Left renal pelvis (tissue), 4 donors: ENCODE measurements around the gene SPACA5B. TPM values are rescaled to one million over a fixed set of nuclear protein-coding genes. Genes with fewer than 3 reads are reported as not detected.
"Not testable (repeated sequence)": the region's sequence is repeated elsewhere in the genome, so short reads cannot be mapped to it uniquely, and the experiment has no call there.

ENCODE experiments used
- DNase-seq, 4 donors: peaks; one replicate each; pipeline ENCODE4 v3.0.0-alpha.2; 2013; ENCODE audit warnings: low read depth in 4 of 4, low spot score in 3 of 4
- polyA plus RNA-seq, 4 donors: library from polyadenylated mRNA; unstranded; fragments of 120-200 nt; gene quantifications; one replicate each; pipeline ENCODE4 v1.2.1, GENCODE V29; 2013; ENCODE audit not compliant: insufficient read length in 4 of 4

Gene SPACA5B
- not detected for polyA plus RNA-seq

DNA sequence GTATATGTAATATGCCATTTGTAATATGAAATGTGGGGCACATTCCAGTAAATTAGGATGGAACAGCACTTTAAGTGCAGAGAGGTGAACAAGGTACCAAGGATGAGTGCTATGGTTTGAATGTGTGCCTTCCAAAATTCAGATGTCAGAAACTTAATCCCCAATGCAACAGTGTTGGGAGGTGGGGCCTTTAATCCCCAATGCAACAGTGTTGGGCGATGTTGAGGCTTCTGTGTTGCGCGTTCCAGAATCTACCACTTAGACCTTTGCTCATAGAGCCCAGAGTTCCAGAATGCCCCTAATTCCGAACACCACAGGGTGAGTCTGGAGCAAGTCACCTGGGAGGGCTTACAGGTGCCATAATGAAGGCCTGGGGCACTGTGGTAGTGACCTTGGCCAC is at the start of gene SPACA5B:
SPACA5B (plus strand) TSS at position 301 of the 400 bp plus-strand sequence; CDS start at position 363, 62 bp downstream.
- DNase-seq = not testable (repeated sequence)

DNA sequence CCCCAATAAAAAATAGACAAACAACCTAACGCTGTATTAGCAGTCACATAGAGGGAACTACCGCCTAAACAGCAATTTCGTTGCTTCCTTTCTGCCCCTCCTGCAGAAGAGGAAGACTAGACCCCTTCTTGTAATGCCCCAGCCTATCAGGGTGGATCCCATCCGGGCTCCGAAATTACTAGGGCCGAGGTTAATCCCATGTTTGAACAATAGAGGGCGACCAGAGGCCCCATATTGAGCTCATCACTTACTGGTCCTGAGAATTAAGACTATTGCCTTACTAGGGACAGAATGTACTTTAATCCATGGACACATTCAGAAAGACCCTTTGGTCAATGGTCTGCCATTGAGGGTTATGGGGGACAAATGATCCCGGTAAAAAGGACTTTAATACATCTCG is 47.2 kb upstream of the SPACA5B start:
- DNase-seq = no peak

DNA sequence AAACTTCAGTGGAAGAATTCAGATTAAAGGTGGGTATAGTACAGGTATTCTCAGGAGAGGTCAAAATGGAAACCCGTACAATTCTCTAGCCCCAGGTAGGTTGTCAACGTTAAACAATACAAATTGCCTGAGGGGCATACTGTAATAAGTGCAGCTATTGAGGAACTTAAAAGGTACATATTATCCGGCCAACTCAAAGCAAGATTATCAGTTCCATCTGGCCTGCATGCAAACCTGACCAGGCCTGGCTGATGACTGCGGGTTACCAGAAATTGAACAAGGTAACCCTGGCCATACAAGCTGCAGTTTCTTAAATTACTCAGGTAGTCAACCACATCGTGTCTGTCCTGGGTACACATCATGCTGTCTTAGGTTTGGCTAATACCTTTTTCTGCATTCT is 46.7 kb upstream of the SPACA5B start:
- DNase-seq = no peak

DNA sequence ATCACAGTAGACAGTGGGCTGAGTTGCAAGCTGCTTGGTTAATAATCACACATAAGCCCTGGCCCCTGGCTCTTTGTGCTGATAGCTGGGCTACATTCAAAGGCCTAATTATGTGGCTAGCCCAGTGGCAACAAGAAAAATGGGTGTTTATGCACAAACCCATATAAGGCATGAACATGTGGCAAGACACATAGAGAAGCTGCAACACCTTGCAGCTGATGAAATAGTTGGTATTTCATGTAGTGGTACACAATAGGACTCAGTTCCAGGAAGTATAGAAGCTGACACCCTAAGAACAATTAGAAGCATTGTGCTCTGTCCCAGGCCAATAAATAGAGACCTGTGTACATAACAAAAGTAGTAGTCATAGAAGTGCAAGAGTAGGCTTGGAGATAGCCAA is 44.3 kb upstream of the SPACA5B start:
- no peak for DNase-seq

DNA sequence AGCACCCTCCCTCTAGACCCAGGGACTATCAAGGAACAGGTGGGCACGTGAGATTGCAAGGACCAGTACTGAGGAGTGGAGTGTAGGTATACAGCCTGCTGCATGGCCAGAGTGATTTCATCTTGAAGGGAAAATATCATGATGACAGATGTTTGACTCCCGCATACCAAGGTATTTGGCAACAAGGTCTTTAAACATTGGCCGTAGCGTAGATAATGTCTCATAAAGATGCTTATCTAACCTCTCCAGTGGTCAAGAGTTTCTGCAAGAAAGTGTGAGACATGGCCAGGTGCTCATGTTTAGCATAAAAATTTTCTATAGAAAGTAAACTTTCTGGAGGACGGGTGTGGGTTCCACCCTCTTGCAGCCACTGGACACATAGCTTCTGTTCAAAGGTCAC is 40.3 kb upstream of the SPACA5B start:
- DNase-seq = no peak

DNA sequence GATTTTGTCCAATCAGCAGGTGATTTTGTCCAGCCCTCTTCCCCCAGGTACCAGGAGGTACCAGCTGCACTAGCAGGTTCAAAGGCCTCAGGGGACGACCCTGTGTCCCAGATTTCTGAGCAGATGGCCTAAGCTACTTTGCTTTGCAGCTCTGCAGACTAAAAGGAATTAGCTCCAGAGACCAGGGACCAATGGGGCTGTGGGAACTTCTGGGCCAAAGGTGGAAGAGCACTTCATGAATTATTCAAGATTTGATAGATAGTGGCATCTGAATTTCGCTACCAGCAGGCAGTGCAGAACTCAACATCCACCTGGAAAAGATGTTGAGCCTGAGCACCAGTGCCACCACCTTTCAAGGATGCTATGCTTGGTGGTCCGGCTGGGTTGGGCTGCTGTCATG is 37.9 kb upstream of the SPACA5B start:
- not testable (repeated sequence) for DNase-seq

DNA sequence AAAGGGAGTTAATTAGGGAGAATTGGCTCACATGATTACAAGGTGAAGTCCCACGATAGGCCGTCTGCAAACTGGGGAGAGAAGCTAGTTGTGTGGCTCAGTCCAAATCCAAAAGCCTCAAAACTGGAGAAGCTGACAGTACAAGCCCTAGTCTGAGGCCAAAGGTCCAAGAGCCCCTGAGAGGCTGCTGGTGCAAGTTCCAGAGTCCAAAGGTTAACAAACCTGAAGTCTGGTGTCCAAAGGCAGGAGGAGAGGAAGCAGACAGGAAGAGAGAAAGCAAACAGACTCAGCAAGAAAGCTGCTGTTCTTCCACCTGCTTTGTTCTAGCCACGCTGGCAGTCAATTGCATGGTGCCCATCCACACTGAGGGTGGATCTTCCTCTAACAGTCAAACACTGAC is 29.0 kb upstream of the SPACA5B start:
- DNase-seq = no peak

DNA sequence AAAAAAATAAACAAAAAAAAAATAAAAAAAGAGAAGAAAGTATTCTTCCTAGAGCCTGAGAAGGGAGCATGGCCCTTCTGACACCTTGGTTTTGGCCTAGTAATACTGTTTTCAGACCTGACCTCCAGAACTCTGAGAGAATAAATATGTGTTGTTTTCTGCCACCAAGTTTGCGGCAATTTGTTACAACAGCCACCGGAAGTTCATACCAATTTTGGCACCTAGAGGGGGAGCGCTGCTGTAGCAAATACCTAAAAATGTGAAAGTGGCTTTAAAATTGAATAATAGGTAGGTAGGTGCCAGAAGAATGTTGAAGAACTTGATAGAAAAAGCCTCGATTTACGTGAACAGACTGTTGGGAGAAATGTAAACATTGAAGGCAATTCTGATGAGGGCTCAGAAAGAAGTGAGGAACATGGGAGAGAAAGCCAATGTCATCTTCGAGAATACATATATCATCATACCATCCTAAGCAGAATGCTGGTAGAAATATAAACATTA is 27.5 kb upstream of the SPACA5B start:
- no peak for DNase-seq

DNA sequence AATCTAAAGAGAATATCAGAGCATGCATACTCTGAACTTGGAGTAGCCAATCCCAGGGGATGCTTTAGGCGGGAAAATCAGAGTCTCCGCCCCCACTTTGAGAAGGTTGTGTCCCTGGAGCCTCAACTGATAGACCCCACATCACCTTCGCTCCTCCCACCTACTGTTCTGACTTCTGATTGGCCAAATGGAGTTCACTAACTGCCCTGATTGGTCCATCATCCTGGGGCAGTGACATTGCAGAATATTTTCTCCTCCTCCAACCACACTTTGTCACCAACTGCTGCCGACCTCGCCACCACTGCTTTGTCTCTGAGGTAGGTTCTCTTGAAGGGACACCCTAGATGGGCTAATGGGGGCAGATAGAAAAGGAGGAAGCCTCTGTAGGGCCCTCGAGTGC is 22.7 kb upstream of the SPACA5B start:
- DNase-seq = no peak

DNA sequence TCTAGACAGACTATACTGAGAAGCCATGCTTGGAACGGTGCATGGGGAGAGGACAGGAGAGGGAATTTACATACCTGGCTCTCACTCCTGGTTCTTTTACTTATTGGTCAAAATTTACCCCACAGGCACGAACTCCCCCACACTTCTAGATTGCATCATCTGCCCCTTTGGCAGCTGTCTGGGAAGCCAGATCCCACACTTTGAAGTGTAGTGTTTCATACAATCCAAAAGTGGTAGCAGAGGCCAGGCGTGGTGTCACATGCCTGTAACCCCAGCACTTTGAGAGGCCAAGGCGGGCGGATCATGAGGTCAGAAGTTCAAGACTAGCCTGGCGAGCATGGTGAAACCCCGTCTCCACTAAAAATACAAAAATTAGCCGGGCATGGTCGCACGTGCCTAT is 5.1 kb upstream of the SPACA5B start:
- DNase-seq = not testable (repeated sequence)

DNA sequence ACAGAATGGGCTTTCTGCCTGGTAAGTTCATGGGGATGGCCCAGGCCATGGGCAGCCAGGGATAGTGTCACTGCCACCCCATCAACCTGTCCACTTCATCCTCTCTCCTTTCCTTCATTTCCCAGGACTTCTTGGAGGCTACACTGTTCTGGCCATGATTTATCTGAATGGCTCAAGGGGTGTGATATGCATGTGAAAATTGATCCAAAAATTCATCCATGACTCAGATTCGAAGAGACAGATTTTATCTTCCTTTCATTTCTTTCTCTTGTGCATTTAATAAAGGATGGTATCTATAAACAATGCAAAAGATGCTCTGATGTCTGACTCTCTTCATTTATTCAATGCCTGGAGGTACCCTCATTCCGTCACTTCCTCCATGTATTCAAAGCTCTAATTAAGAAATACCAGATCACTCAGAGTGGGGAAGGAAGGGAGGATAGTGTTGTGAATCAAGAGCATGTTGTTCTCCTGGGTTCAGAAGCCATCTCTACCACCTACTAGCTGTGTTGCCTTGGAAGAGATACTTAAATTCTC is 1.9 kb downstream of the SPACA5B start:
- not testable (repeated sequence) for DNase-seq

DNA sequence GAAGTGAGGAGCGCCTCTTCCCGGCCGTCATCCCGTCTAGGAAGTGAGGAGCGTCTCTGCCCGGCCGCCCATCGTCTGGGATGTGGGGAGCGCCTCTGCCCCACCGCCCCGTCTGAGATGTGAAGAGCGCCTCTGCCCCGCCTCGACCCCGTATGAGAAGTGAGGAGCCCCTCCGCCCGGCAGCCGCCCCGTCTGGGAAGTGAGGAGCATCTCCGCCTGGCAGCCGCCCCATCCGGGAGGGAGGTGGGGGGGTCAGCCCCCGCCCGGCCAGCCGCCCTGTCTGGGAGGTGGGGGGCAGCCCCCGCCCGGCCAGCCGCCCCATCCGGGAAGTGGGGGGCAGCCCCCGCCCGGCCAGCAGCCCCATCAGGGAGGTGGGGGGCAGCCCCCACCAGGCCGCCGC is 8.7 kb downstream of the SPACA5B start:
- DNase-seq = not testable (repeated sequence)

DNA sequence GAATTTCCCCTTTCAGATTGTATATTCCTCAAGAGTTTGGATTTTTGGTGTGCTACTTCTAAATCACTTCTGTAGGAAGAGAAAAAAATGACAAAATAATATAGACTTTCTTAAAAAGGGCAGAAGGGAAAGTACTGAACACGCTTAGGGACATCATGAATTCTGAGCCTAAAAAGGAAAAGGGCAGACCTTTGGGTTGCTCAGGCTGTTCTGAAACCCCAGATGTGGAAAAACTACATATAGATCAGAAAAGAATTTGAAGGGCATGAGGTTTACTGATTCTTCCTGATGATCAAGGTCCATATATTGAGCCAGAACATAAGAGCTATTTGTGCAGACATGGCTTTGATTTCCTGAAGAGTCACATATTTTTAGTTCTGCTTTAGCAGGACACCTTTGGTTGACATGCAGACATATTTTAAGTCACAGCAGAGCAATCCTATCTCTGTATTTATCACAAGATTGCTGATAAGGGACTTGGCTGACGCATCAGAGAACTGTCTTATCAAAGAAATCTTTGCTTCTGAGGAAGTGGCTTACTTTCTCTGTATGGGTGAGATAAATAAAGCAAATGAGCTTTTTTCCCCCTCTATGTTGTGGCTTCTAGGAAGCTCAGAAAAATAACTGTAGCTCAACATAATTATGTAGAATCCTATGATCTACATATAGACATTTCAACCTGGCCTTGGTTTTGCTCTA is 11.5 kb downstream of the SPACA5B start:
- DNase-seq = not testable (repeated sequence)

DNA sequence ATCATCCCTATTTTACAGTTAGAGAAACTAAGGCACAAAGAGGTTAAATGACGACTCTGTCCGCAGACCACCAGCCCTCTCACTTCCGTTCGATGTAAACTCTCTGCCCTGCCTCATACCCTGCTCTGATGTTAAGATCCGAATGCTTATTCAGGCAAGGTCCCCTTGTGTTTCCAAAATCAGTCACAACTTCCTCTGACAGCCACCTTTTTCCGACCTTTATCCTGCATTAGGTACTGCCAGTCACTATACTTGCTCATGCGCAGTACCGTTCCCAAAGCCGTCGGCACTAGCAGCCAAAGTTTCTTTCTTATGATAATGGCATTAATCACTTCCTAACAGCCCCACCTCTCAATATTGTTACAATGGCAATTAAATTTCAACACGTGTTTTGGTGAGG is 12.3 kb downstream of the SPACA5B start:
- DNase-seq = not testable (repeated sequence)

DNA sequence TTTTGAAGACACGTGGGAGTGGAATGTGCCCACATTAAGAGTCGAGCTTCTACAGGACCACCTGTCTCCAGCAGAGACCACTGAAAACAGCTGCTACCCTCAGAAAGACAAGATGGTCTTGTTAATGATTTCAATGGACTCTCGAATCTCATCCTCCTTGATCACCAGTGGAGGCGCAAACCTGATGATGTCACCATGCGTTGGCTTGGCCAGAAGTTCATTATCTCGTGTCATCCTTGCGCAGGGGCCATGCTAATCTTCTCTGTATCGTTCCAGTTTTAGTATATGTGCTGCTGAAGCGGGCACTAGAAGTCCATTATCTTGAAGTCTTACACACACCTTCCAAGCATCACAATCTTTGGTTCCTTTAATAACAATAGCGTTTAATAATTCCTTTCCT is 23.3 kb downstream of the SPACA5B start:
- no peak for DNase-seq

DNA sequence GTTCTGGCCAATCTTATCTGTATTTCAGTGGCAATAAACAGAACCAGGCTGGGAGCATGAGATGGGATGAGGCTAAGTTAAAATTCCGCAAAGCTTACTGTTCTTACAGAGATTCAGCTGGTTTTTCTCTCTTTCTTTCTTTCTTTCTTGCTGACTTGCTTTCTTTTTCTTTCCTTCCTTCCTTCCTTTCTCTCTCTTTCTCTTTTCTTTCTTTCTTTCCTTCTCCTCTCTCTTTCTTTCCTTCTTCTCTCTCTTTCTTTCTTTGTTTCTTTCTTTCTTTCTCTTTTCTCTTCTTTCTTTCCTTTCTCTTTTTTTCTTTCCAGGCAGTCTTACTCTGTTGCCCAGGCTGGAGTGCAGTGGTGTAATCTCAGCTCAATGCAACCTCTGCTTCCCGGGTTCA is 24.4 kb downstream of the SPACA5B start:
- DNase-seq = no peak

DNA sequence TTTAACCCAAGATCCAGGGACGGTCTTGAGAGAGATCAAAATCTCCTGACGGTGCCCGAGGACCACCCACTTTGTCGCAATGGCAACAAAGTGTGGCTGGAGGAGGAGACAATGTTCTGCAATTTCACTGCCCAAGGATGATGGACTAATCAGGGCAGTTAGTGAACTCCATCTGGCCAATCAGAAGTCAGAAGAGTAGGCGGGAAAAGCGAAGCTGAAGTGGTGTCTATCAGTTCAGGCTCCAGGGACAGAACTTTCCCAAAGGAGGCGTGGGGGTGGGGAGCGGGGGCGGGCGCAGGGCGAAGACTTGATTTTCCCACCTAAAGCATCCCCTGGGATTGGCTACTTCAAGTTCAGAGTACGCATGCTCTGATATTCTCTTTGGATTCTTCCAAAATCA is 25.6 kb downstream of the SPACA5B start:
- no peak for DNase-seq

DNA sequence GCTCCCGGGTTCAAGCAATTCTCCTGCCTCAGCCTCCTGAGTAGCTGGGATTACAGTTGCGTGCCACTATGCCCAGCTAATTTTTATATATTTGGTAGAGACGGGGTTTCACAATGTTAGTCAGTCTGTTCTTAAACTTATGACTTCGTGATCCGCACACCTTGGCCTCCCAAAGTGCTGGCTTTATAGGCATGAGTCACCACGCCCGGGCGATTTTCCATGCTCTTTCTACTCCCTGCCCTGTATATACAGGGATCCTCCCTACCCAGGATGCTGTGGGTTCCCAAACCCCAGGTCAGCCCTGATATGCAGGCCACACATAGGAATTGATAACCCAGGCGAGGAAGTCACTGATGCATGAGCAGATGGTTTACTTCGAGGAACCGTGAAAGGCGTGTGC is 34.8 kb downstream of the SPACA5B start:
- no peak for DNase-seq

DNA sequence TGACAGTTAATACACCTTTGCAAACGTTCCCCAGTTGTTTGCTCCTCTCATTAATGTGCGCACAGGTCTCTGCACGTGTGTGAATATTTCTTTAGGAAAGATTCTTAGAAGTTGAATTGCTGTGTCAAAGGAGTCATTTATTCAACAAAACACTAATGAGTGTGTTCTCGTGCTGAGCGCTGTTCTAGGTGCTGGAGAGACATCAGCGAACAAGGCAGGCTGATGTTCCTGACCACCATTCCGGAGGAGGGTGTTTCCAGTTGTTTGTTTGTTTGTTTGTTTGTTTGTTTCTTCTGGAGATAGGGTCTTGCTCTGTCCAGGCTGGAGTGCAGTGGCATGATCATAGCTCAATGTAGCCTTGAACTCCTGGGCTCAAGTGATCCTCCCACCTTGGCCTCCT is 35.9 kb downstream of the SPACA5B start:
- DNase-seq = not testable (repeated sequence)

DNA sequence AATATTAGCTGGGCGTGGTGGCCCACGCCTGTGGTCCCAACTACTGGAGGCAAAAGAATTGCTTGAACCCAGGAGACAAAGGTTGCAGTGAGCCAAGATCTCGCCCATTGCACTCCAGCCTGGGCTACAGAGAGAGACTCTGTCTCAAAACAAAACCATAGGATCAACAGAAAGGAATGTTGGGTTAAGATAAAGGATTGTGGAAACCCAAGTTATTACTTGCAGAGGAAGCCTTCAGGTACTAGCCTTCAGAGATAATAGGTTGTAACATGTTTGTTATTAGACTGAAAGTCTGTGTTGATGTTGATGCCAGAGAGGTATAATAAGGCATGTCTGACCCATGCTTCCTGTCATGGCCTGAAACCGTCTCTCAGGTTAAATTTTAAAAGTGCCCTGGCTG is 49.3 kb downstream of the SPACA5B start:
- DNase-seq = no peak

DNA sequence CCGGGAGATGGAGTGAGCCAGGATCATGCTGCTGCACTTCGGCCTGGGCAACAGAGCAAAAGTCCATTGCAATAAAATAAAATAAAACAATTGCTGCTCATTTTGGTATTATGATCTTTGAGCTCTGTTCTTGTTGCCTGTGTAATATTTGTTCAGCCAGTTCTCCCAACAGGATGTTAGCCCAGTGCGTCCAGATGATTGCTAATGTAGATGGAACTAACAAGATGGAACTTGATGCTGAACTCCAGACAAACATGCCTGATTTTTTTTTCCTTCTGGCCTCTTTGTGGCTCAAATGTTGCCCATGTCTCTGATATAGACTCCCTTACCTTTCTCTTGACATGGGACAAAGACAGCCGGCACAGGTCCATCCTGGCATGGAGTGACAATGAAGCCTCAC is 50.4 kb downstream of the SPACA5B start:
- no peak for DNase-seq

DNA sequence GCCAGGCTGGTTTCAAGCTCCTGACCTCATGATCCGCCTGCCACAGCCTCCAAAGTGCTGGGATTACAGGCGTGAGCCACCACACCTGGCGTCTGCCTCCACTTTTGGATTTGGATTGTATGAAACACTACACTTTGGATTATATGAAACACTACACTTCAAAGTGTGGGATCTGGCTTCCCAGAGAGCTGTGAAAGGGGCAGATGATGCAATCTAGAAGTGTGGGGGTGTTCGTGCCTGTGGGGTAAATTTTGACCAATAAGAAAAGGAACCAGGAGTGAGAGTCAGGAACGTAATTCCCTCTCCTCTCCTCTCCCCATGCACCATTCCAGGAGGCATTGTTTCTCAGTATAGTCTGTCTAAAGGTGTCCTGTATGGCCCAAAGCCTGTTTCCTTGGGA is 51.5 kb downstream of the SPACA5B start:
- not testable (repeated sequence) for DNase-seq
